ENCODE results near the gene TMEM92. TPM values are rescaled to one million over a fixed set of nuclear protein-coding genes. Genes with fewer than 3 reads are reported as not detected.

The TMEM92 gene
- total RNA-seq, 2 experiments from 2014 or later = not detected

GRCh38 chr17:50301891-50302584 lies 27.8 kb downstream of the TMEM92 start:
- no peak overlapping the region for H3K4me3 Mint-ChIP-seq
- POLR2A ChIA-PET = no interaction called here

GRCh38 chr17:50303051-50303450 lies 28.8 kb downstream of the TMEM92 start:
- Mint-ChIP-seq H3K9me3 (no peaks in the 10 kb centered on the region), H3K4me3 (no peak overlapping the region), H3K27me3 (peaks cover 4% of the 10 kb centered on the region), H3K36me3 (ENCODE audit: low read depth) (no peaks in the 10 kb centered on the region), H3K27ac (no peak overlapping the region), H3K4me1 (peaks cover 6% of the 10 kb centered on the region)
- ChIA-PET CTCF (interaction anchor here (1.1 to 1.5 kb wide), 2 partner anchors 9 to 12 kb away, joined by 3 read pairs; no protein-coding TSS in a partner anchor), POLR2A (no interaction called here)
- no peak for DNase-seq

More at GRCh38 chr17:50301891-50302584, 27.8 kb downstream of the TMEM92 start:
- Mint-ChIP-seq H3K27ac (no peak overlapping the region), H3K36me3 (ENCODE audit: low read depth) (no peaks in the 10 kb centered on the region), H3K4me1 (peaks cover 6% of the 10 kb centered on the region), H3K27me3 (peaks cover 4% of the 10 kb centered on the region), H3K9me3 (no peaks in the 10 kb centered on the region)
- no peak for DNase-seq
- CTCF ChIA-PET = interaction anchor here (0.8 to 1.5 kb wide), 4 partner anchors 13 to 208 kb away, joined by 3 to 4 read pairs (median 3); no protein-coding TSS in a partner anchor

- peaks cover 6% of the 10 kb centered on the region for H3K27me3 Mint-ChIP-seq
- no peaks in the 10 kb centered on the region for H3K36me3 Mint-ChIP-seq (ENCODE audit: low read depth)
- no peak for DNase-seq
- no peak overlapping the region for H3K27ac Mint-ChIP-seq
- ChIA-PET POLR2A (no interaction called here), CTCF (interaction anchor here (1.1 to 1.4 kb wide), 2 partner anchors 9 to 103 kb away, joined by 3 to 4 read pairs; no protein-coding TSS in a partner anchor)
- H3K9me3 Mint-ChIP-seq = no peaks in the 10 kb centered on the region
- H3K4me3 Mint-ChIP-seq = no peak overlapping the region
- H3K4me1 Mint-ChIP-seq = peaks cover 6% of the 10 kb centered on the region
These were observed 29.3 kb downstream of the TMEM92 start for GRCh38 chr17:50303596-50303995.

- Mint-ChIP-seq H3K27me3 (peaks cover 6% of the 10 kb centered on the region), H3K4me1 (peaks cover 6% of the 10 kb centered on the region), H3K36me3 (ENCODE audit: low read depth) (no peaks in the 10 kb centered on the region), H3K27ac (no peak overlapping the region), H3K9me3 (no peaks in the 10 kb centered on the region), H3K4me3 (no peak overlapping the region)
- POLR2A ChIA-PET = no interaction called here
- CTCF ChIA-PET = interaction anchor here (1.4 to 1.7 kb wide), 2 partner anchors 105 kb away, joined by 4 to 7 read pairs; no protein-coding TSS in a partner anchor
- DNase-seq = no peak
These were observed 30.6 kb downstream of the TMEM92 start for GRCh38 chr17:50304781-50305404.

- Mint-ChIP-seq H3K27me3 (peaks cover 9% of the 10 kb centered on the region), H3K36me3 (ENCODE audit: low read depth) (no peaks in the 10 kb centered on the region), H3K9me3 (no peaks in the 10 kb centered on the region), H3K27ac (no peak overlapping the region), H3K4me1 (peaks cover 3% of the 10 kb centered on the region), H3K4me3 (no peak overlapping the region)
- ChIA-PET POLR2A (no interaction called here), CTCF (interaction anchor here (0.6 to 1.9 kb wide), 4 partner anchors 10 to 83 kb away, joined by 3 to 4 read pairs (median 4); no protein-coding TSS in a partner anchor)
- DNase-seq = no peak
These were observed 33.4 kb downstream of the TMEM92 start for GRCh38 chr17:50307654-50308053.

- DNase-seq = no peak
- ChIA-PET POLR2A (no interaction called here), CTCF (interaction anchor here (1.3 to 2.4 kb wide), 5 partner anchors 11 to 35 kb away, joined by 3 to 7 read pairs (median 5); no protein-coding TSS in a partner anchor)
- H3K27me3 Mint-ChIP-seq = peaks cover 12% of the 10 kb centered on the region
- H3K4me1 Mint-ChIP-seq = peaks cover 3% of the 10 kb centered on the region
- H3K36me3 Mint-ChIP-seq (ENCODE audit: low read depth) = no peaks in the 10 kb centered on the region
- H3K9me3 Mint-ChIP-seq = no peaks in the 10 kb centered on the region
- no peak overlapping the region for H3K27ac Mint-ChIP-seq
- no peak overlapping the region for H3K4me3 Mint-ChIP-seq
These were observed 34.4 kb downstream of the TMEM92 start for GRCh38 chr17:50308666-50309065.

GRCh38 chr17:50310455-50311111 lies 36.3 kb downstream of the TMEM92 start:
- DNase-seq = no peak
- no peaks in the 10 kb centered on the region for H3K9me3 Mint-ChIP-seq
- no peaks in the 10 kb centered on the region for H3K36me3 Mint-ChIP-seq (ENCODE audit: low read depth)
- no peak overlapping the region for H3K4me3 Mint-ChIP-seq
- H3K27me3 Mint-ChIP-seq = peaks cover 19% of the 10 kb centered on the region
- ChIA-PET CTCF (interaction anchor here (0.7 to 2.4 kb wide), 4 partner anchors 13 to 109 kb away, joined by 3 to 7 read pairs (median 4); partner anchors contain the start of gene COL1A1), POLR2A (no interaction called here)
- no peak overlapping the region for H3K27ac Mint-ChIP-seq
- H3K4me1 Mint-ChIP-seq = peaks cover 3% of the 10 kb centered on the region

- H3K9me3 Mint-ChIP-seq = no peaks in the 10 kb centered on the region
- no peak overlapping the region for H3K27ac Mint-ChIP-seq
- no peak overlapping the region for H3K4me3 Mint-ChIP-seq
- ChIA-PET POLR2A (no interaction called here), CTCF (interaction anchor here (1.1 to 2.4 kb wide), 2 partner anchors 12 to 13 kb away, joined by 3 to 7 read pairs; no protein-coding TSS in a partner anchor)
- no peak for DNase-seq
- peaks cover 17% of the 10 kb centered on the region for H3K27me3 Mint-ChIP-seq
- H3K4me1 Mint-ChIP-seq = peaks cover 3% of the 10 kb centered on the region
- no peaks in the 10 kb centered on the region for H3K36me3 Mint-ChIP-seq (ENCODE audit: low read depth)
These were observed 36.8 kb downstream of the TMEM92 start for GRCh38 chr17:50311112-50311460.

GRCh38 chr17:50311483-50311882 lies 37.2 kb downstream of the TMEM92 start:
- Mint-ChIP-seq H3K4me3 (no peak overlapping the region), H3K9me3 (no peaks in the 10 kb centered on the region), H3K27ac (no peak overlapping the region), H3K27me3 (peaks cover 17% of the 10 kb centered on the region), H3K36me3 (ENCODE audit: low read depth) (no peaks in the 10 kb centered on the region), H3K4me1 (peaks cover 3% of the 10 kb centered on the region)
- ChIA-PET POLR2A (no interaction called here), CTCF (interaction anchor here (0.5 to 1.1 kb wide), 3 partner anchors 14 to 1118 kb away, joined by 3 read pairs; no protein-coding TSS in a partner anchor)
- DNase-seq = no peak

GRCh38 chr17:50312308-50312707 lies 38.0 kb downstream of the TMEM92 start:
- Mint-ChIP-seq H3K4me1 (peaks cover 3% of the 10 kb centered on the region), H3K27ac (no peak overlapping the region), H3K36me3 (ENCODE audit: low read depth) (no peaks in the 10 kb centered on the region), H3K27me3 (peaks cover 17% of the 10 kb centered on the region), H3K4me3 (no peak overlapping the region), H3K9me3 (no peaks in the 10 kb centered on the region)
- CTCF ChIA-PET = interaction anchor here (0.7 to 1.0 kb wide), 3 partner anchors 9 to 108 kb away, joined by 3 to 6 read pairs (median 3); no protein-coding TSS in a partner anchor
- DNase-seq = no peak
- POLR2A ChIA-PET = no interaction called here

GRCh38 chr17:50314456-50315011 lies 40.3 kb downstream of the TMEM92 start:
- H3K4me3 Mint-ChIP-seq = no peak overlapping the region
- peaks cover 15% of the 10 kb centered on the region for H3K27me3 Mint-ChIP-seq
- H3K27ac Mint-ChIP-seq = no peak overlapping the region
- ChIA-PET POLR2A (no interaction called here), CTCF (interaction anchor here (1.3 kb wide), 1 partner anchor 12 kb away, joined by 3 read pairs; no protein-coding TSS in a partner anchor)
- DNase-seq = no peak
- peaks cover 3% of the 10 kb centered on the region for H3K4me1 Mint-ChIP-seq
- no peaks in the 10 kb centered on the region for H3K36me3 Mint-ChIP-seq (ENCODE audit: low read depth)
- H3K9me3 Mint-ChIP-seq = no peaks in the 10 kb centered on the region

- POLR2A ChIA-PET = no interaction called here
- Mint-ChIP-seq H3K9me3 (no peaks in the 10 kb centered on the region), H3K36me3 (ENCODE audit: low read depth) (no peaks in the 10 kb centered on the region), H3K4me3 (no peak overlapping the region), H3K27me3 (peaks cover 15% of the 10 kb centered on the region), H3K27ac (no peak overlapping the region), H3K4me1 (peaks cover under 1% of the 10 kb centered on the region)
- DNase-seq = no peak
- CTCF ChIA-PET = interaction anchor here (0.6 to 1.5 kb wide), 5 partner anchors 9 to 1262 kb away, joined by 3 to 5 read pairs (median 4); no protein-coding TSS in a partner anchor
These were observed 41.8 kb downstream of the TMEM92 start for GRCh38 chr17:50316016-50316587.

Data from activated CD4-positive, alpha-beta T cell treated with anti-CD3 and anti-CD28 coated beads, Interleukin-2, amount 10 ng/mL, durations not matched to agents 7 days and 5 days (primary cell).